NCI-H2107 treated with DMSO at 0.1 percent for 48 hours (cell line): ENCODE measurements around the gene ZNF560.
A peak's percentile ranks its signal among the peaks of the same experiment; 100 is the strongest.
"Not testable (repeated sequence)": the region's sequence is repeated elsewhere in the genome, so short reads cannot be mapped to it uniquely, and the experiment has no call there.

ENCODE experiments used
- DNase-seq: peaks from one replicate; lab custom pipeline; 2025; ENCODE audit not compliant: unreplicated experiment; lab: John Stamatoyannopoulos, UW

Gene ZNF560

DNA sequence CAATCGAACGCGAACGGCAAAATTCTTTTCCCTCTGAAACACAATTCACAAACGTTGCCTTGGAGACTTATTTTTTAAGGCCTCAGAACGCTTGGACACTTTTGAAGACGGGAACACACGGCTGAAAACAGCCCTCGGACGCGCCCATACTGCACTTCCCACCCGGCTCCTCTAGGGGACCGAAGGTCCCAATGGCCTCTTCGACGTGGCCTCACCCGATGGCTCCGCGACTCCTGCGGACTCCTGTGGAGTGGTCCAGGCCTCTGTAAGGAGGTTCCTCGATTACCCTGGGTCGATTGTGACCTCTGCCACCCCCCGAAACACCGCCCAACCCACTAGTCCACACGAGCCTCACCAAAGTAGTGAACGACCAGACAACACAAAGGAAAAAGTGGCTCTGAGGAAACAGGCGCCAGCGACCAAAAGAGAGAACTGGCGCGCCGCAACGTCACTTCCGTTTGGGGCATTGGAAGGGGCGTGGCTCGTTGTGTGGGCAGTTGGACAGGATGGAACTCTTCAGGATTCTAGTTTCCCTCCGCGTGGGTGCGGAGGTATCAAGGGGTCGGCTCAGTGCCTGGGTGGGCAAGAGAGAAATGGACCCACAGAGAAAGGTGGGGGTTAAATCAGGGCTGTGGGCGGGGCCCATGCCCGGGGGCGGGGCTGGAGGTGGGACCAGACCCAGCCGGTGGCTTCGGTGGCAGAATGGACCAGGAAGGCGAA lies at the start of gene ZNF560:
TSS of gene ZNF560 (minus strand) at position 434 of the 720 bp plus-strand sequence. CDS start 23,303 bp downstream, outside the sequence.
- no peak for DNase-seq

DNA sequence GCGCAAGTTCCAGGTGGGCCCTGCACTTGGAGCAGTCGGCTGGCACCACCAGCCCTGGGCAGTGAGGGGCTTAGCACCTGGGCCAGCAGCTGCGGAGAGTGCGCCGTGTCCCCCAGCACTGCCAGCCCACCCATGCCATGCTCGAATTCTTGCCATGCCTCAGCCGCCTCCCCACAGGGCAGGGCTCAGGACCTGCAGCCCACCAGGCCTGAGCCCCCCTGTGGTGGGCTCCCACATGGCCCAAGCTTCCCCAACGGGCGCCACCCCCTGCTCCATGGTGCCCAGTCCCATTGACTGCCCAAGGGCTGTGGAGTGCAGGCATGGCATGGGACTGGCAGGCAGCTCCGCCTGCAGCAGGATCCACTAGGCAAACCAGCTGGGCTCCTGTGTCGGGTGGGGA lies 49.5 kb upstream of the ZNF560 start:
- no peak for DNase-seq

DNA sequence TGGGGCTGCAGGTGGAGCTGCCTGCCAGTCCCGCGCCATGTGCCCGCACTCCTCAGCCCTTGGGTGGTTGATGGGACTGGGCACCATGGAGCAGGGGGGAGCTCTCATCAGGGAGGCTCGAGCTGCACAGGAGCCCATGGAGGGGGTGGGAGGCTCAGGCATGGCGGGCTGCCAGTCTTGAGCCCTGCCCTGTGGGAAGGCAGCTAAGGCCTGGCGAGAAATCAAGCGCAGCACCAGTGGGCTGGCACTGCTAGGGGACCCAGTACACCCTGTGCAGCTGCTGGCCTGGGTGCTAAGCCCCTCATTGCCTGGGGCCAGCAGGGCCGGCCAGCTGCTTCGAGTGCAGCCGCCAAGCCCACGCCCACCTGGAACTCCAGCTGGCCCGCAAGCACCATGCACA lies 42.9 kb upstream of the ZNF560 start:
- not testable (repeated sequence) for DNase-seq

DNA sequence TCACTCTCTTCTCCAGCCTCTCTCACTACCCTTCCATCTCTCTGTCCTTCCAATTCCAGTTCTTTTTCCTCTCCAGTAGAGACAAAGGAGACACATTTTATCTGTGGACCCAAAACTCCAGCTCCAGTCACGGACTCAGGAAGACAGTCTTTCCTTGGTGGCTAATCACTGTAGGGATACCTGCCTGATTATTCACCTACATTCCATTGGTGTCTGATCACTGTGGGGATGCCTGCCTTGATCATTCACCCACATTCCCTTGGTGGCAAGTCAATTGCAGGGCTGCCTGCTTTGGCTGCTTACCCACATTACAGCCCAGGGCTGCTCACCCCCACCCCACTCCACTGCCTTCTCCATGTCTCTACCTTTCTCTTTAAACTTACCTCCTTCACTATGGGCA lies 41.5 kb upstream of the ZNF560 start:
- not testable (repeated sequence) for DNase-seq

DNA sequence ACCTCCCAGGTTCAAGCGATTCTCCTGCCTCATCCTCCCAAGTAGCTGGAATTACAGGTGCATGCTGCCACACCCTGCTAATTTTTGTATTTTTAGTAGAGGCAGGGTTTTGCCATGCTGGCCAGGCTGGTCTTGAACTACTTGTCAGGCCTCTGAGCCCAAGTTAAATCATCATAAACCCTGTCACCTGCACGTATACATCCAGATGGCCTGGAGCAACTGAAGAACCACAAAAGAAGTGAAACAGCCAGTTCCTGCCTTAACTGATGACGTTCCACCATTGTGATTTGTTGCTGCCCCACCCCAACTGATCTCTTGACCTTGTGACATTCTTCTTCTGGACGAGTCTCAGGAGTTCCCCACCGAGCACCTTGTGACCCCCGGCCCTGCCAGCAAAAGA lies 40.8 kb upstream of the ZNF560 start:
- DNase-seq, result not testable (repeated sequence)

DNA sequence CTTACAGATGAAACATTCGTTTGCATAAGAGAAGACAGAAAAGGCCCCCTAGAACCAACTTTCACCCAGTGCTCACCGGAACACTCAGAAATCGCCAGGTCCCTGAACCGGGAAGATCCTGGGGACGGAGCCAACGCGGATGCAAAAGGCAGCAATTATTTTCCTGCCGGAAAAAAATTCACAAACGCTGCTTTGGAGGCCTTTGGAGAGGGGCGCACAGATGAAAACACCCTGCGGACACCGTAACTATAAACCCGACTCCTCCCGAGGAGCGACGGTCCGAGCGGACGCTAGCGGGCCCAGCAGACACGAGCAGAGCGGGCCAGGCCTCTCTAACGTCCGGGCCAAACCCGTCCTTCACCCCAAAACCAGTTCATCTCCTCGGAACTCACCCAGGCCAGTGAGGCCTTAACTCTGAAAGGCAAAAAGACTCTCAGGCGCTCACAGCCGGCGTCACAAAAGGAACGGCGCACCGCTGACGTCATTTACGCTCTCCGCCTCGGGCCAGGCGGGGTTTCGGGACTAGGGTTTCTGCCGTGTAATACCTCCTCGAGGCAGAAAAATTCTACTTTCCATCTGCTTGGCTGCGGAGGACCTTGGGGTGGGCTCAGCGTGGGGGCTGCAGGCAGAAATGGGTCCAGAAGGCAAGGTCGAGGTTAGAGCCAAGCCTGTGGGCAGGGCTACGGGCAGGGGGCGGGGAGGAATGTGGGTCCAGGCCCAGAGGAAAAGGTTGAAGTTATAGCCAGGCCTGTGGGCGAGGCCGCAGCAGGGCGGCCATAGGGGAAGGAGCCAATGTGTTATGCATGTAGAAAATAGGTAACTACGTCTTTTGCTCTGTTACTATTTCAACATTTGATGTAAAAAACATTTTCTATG lies 40.0 kb upstream of the ZNF560 start, which contains the start of gene ZNF426:
TSS of gene ZNF426 (minus strand) at position 463 of the 876 bp plus-strand sequence. CDS start 2,413 bp downstream, outside the sequence.
- DNase-seq, result peak; percentile 21

DNA sequence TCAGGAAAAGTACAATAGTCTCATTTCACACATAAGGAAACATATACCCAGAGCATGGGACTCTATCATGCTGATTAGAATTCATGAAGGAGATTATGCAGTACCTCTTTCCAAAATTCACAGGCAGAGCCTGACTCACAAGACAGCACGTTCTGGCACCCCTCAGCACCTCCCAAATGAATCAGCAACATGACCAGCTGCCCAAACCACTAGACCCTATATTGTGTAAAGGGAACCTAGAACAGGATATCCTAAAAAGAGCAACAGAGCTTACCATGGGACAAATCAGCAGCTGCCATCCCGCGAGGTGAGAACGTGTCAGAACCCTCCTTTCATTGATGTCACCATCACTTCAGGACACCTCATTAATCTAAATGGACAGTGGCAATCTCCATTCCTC lies 37.5 kb upstream of the ZNF560 start:
- DNase-seq, result no peak

DNA sequence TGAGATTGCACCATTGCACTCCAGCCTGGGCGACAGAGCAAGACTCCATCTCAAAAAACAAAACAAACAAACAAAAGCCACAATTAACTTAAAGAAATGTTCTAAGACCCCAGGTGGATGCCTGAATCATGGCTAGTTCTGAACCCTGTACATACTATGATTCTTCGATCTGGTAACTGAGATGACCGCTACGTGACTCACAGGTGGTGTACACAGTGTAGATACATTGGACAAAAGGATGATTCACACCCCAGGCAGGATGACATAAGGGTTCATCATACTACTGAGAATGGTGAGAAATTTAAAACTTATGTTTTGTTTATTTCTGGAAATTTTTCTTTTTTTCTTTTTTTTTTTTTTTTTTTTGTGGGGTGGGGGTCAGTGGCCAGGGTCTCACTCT lies 33.5 kb upstream of the ZNF560 start:
- no peak for DNase-seq

DNA sequence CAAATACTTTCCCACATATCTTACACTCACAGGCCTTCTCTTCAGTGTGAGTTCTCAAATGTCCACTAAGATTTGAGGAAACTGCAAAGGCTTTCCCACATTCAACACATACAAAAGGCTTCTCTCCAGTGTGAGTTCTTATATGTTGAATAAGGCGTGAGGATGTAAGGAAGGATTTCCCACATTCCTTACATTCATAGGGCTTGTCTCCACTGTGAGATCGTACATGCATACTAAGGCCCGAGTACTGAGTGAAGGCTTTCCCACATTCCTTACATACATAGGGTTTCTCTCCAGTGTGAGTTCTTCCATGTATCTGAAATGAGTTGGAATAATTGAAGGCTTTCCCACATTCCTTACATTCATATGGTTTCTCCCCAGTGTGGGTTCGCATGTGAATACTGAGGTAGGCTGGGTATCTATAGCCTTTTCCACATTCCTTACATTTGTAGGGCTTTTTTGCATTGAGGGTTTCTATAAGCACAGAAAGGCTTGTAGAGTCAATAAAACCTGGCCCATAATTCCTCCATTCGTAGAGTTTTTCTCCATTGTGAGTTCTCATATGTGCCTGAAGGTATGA lies 30.4 kb upstream of the ZNF560 start:
- DNase-seq, result no peak

DNA sequence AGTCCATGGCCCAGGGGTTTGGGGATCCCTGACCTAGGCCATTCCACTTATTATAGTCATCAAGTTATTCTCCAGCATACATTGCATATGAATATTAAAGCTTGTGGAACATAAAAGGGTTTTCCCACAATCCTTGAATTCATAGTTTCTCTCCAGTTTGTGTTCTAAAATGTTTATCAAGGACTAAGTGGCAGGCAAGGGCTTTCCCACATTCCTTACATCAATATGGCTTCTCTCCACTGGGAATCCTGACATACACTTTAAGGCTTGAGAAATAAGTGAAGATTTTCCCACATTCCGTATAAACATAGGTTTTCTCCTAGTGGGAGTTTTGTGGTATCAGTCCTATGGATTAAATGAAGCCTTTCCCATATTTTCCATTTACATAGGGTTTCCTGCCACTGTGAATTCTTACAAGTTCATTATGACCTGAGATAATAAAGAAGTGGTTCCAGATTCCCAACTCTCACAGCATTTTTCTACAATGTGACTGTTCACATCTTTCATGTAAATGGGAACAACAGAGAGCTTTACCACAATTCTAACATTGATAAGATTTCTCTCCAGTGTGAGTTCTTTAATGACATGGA lies 25.6 kb upstream of the ZNF560 start:
- no peak for DNase-seq

DNA sequence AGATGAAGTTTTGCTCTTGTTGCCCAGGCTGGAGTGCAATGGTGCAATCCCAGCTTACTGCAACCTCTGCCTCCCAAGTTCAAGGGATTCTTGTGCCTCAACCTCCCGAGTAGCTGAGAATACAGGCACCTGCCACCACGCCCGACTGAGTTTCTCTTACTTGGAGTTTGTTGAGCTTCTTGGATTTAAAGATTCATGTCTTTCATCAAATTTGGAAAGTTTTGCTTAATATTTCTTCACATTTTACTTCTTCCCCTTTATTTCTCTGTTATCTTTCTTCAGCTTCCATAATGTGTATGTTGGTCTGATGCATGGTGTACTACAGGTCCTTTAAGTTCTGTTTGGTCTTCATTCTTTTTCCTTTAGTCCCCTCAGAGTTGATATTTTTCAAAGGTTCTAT lies 8.9 kb upstream of the ZNF560 start:
- DNase-seq, result no peak

DNA sequence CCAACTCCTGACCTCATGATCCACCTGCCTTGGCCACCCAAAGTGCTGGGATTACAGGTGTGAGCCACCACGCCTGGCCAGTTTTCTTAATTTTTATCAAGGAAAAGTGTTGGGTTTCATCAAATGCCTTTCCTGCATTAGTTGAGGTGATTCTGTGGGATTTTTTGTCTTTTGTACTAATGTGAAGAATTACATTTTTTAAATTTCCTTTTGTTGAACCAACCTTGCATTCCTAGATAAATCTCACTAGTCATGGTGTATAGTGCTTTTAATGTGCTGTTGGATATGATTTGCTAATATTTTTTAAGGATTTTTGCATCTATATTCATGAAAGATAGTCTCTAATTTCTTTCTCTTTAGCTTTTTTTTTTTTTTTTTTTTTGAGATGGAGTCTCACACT lies 2.4 kb upstream of the ZNF560 start:
- DNase-seq, result no peak

DNA sequence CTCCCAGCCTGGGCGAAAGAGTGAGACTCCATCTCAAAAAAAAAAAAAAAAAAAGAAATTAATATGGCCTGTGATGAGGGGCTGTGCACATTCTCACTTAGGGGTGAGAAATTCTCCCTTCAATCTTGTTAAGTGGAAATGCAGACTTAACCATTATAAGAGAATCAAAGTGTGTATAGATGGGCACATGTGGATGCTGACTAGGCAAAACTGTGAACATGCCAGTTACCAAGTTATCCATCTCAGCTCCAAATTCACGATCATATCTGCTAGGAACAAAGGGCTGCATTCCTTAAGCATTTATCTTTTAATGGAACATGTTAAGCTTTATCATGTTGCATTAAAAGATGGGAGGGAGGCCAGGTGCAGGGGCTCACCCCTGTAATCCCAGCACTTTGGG lies 4.3 kb downstream of the ZNF560 start:
- DNase-seq, result no peak

DNA sequence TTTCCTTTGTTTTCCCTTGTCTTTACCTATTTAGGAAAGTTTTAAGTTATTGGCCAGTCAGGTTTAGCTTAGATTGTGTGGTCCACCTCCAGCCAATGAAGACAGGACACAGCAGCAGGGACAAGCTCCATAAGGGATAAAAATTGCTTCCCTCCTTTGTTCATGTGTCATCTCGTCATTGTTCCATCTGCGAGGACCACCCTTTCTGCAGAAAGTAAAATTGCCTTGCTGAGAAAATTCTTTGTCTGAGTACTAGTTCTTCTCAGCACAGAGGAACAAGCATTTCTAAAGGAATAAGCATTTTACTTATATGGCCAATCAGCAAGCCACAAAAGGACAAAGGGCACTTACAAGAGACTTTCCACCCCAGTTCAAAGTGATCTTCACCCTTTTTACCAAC lies 11.4 kb downstream of the ZNF560 start:
- DNase-seq, result no peak

DNA sequence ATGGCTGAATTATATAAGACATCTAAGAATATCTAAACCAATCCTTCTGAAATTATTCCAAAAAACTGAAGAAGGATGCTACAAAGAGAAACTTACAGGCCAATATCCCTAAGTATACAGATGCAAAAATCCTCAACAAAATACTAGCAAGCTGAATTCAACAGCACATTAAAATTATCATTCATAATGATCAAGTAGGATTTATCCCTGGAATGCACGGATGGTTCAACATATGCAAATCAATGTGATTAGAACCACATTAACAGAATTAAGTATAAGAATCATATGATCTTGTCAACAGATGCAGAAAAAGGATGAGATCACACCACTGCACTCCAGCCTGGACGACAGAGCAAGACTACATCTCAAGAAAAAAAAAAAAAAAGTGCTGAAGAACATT lies 13.3 kb downstream of the ZNF560 start:
- DNase-seq, result no peak

DNA sequence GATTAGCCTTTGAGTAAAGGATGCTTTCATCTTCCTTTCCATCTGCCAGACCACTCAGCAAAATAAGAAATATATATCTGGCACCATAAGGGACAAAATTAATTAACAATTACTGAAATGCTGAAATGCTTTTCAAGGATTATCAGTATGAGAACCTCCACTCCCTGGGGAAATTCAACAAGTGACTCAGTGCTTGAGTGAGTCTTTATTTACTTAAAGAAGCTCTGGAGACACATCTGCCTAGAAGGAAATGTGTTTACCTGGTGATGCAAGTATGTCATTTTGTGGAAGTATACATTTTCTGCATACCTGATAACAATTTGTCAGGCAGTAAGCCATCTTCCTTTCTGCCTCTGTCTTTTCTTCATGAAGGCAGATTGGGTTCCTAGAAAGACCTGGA lies 23.4 kb downstream of the ZNF560 start:
- no peak for DNase-seq

DNA sequence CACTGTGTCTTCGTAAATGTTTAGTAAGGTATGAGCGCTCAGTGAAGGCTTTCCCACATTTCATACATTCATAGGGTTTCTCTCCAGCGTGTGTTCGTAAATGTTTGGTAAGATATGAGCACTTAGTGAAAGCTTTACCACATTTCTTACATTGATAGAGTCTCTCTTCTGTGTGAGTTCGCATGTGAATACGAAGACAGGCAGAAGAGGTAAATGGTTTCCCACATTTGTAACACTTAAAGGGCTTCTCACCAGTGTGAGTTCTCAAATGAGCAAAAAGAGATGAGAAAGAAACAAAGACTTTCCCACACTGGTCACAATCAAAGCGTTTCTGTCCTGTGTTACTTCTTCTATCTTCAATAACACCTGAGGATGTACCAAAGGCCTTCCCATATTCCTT lies 31.3 kb downstream of the ZNF560 start:
- no peak for DNase-seq

DNA sequence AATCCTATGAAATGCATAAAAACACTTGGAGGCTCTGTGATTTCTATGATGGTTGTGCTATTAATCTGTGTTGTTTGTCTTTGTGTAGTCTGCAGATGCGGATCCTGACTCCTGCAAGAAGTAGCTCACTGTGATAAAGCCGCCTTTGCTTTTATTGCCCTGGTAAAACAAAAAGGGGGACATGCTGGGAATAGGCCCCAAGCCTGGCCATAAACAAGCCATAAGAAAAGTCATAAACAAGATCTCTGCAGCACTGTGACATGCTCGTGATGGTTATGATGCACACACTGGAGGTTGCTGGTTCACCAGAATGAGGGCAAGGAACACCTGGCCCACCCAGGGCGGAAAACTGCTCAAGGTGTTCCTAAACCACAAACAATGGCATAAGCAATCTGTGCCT lies 36.5 kb downstream of the ZNF560 start:
- DNase-seq, result no peak

DNA sequence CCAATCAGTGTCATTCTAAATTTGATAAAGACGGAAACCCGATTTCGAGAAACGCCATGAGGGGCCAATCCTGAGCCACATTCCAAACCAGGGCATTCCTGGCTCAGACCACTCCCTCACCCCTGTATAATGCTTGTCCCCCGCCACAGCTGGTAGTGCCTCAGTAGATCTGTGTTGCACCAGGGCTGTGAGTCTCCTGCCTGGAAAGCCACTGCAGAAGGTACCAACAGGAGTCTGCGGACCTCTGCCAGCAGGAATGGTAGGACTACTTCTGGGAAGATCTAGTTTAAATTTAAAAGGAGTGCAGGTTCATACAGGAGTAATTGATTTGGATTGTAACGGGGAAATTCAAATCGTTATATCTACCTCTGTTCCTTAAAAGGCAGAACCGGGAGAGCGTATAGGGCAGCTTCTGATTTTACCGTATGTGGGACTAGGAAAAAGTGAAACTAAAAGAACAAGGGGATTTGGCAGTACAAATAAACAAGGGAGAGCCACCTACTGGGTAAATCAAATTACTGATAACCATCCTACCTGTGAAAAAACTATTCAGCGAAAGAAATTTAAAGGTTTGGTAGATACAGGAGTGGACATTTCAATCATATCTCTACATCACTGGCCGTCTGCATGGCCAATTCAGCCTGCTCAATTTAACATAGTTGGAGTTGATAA lies 42.3 kb downstream of the ZNF560 start:
- no peak for DNase-seq

DNA sequence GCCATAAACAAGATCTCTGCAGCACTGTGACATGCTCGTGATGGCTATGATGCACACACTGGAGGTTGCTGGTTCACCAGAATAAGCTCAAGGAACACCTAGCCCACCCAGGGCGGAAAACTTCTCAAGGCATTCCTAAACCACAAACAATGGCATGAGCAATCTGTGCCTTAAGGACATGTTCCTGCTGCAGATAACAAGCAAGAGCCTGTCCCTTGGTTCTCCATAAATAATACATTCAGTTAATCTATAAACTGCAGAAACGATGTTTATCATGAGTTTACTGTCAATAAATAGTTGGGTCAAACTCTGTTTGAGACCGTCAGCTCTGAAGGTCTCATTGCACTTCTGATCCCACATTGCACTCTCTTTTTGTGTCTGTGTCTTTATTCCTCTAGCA lies 44.5 kb downstream of the ZNF560 start:
- no peak for DNase-seq

DNA sequence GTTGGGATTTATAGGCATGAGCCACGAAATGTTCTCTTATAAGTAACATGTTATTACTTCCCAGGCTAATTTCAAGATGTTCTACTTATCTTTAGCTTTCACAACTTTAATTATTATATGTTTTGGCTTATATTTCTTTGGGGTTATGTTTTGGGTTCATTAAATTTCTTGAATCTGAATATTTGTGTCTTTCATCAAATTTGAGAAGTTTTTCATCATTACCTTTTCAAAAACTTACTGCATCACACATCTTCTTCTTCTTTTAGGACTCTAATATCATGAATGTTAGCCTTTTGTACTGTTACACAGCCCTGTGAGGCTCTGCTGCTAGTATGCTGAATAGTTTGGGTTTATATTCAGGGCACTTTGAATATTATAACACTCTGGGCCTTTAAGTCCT lies 53.4 kb downstream of the ZNF560 start:
- no peak for DNase-seq
